ACC112 (cell line): ENCODE results near the gene PALLD.

Source experiments
- H2AFZ ChIP-seq: fragments of 200-600 bp; sonication (generic); one replicate; pipeline ENCODE4 v1.6.0; 2017; ENCODE audit warnings: antibody characterized with exemption, low read length; ENCODE audit not compliant: unreplicated experiment
- H3K27ac ChIP-seq: fragments of 200-600 bp; sonication (generic); 2 replicates; pipeline ENCODE4 v1.5.1; 2014; ENCODE audit warnings: low read depth, mild to moderate bottlenecking, antibody characterized with exemption, low read length, moderate library complexity
- H3K27me3 ChIP-seq: fragments of 200-600 bp; sonication (generic); 2 replicates; pipeline ENCODE4 v1.6.1; 2014; ENCODE audit warnings: mild to moderate bottlenecking, antibody characterized with exemption, low read length, moderate library complexity, mixed read lengths; ENCODE audit not compliant: insufficient read depth
- H3K36me3 ChIP-seq: fragments of 200-600 bp; sonication (generic); 2 replicates; pipeline ENCODE4 v1.6.1; 2016; ENCODE audit warnings: mild to moderate bottlenecking, antibody characterized with exemption, low read length, moderate library complexity, mixed read lengths; ENCODE audit not compliant: insufficient read depth
- H3K4me1 ChIP-seq: fragments of 200-600 bp; sonication (generic); one replicate; pipeline ENCODE4 v1.6.1; 2016; ENCODE audit warnings: low read length, mixed read lengths; ENCODE audit not compliant: insufficient read depth, unreplicated experiment, control insufficient read depth
- H3K4me3 ChIP-seq: fragments of 200-600 bp; sonication (generic); 2 replicates; pipeline ENCODE4 v1.5.1; 2014; ENCODE audit warnings: mild to moderate bottlenecking, low read depth, low read length
- H3K79me2 ChIP-seq: fragments of 200-600 bp; sonication (generic); one replicate; pipeline ENCODE4 v1.6.0; 2016; ENCODE audit warnings: low read length; ENCODE audit not compliant: control insufficient read depth, unreplicated experiment, insufficient read depth

Gene PALLD

GRCh38 chr4:168826620-168827019 is 329.8 kb downstream of the PALLD start:
- H3K4me3 ChIP-seq: no peak overlapping the region
- no peaks in the 10 kb centered on the region for H3K36me3 ChIP-seq
- H3K27me3 ChIP-seq: no peaks in the 10 kb centered on the region
- no peak overlapping the region for H2AFZ ChIP-seq
- H3K4me1 ChIP-seq: peaks cover 4% of the 10 kb centered on the region
- no peak overlapping the region for H3K27ac ChIP-seq
- no peaks in the 10 kb centered on the region for H3K79me2 ChIP-seq

GRCh38 chr4:168830777-168831512 is 334.1 kb downstream of the PALLD start:
- H3K27ac ChIP-seq: no peak overlapping the region; the same call in 1 of the 2 replicates
- H3K36me3 ChIP-seq: no peaks in the 10 kb centered on the region
- peak overlapping the region; percentile 94 for H3K4me3 ChIP-seq
- H2AFZ ChIP-seq: peak overlapping the region; percentile 81
- H3K79me2 ChIP-seq: peaks cover 34% of the 10 kb centered on the region
- peaks cover 11% of the 10 kb centered on the region for H3K4me1 ChIP-seq
- no peaks in the 10 kb centered on the region for H3K27me3 ChIP-seq

- H3K27ac ChIP-seq: peak overlapping the region; percentile 1; the same call in 1 of the 2 replicates
These were observed 334.7 kb downstream of the PALLD start for GRCh38 chr4:168831585-168831918.

GRCh38 chr4:168831919-168832762 is 335.3 kb downstream of the PALLD start:
- peak overlapping the region; percentile 26; the same call in 1 of the 2 replicates for H3K27ac ChIP-seq
- no peaks in the 10 kb centered on the region for H3K27me3 ChIP-seq
- H3K4me1 ChIP-seq: peaks cover 11% of the 10 kb centered on the region
- peaks cover 45% of the 10 kb centered on the region for H3K79me2 ChIP-seq
- no peaks in the 10 kb centered on the region; the same call in 1 of the 2 replicates for H3K36me3 ChIP-seq
- H2AFZ ChIP-seq: peak overlapping the region; percentile 81
- H3K4me3 ChIP-seq: peak overlapping the region; percentile 94

More at GRCh38 chr4:168831585-168831918, 334.7 kb downstream of the PALLD start:
- Histone ChIP-seq H3K79me2 (peaks cover 39% of the 10 kb centered on the region), H3K4me1 (peaks cover 11% of the 10 kb centered on the region), H3K4me3 (peak overlapping the region; percentile 94), H3K27me3 (no peaks in the 10 kb centered on the region), H3K36me3 (no peaks in the 10 kb centered on the region), H2AFZ (peak overlapping the region; percentile 81)

- Histone ChIP-seq H3K36me3 (no peaks in the 10 kb centered on the region; the same call in 1 of the 2 replicates), H3K79me2 (peaks cover 53% of the 10 kb centered on the region), H3K27ac (peak overlapping the region; percentile 26; the same call in 1 of the 2 replicates), H3K4me3 (peak overlapping the region; percentile 94), H3K4me1 (peaks cover 15% of the 10 kb centered on the region), H3K27me3 (no peaks in the 10 kb centered on the region), H2AFZ (peak overlapping the region; percentile 81)
These were observed 336.1 kb downstream of the PALLD start for GRCh38 chr4:168832763-168833575.

- Histone ChIP-seq H3K4me3 (peak overlapping the region; percentile 94), H3K79me2 (peaks cover 58% of the 10 kb centered on the region)
These were observed 337.0 kb downstream of the PALLD start for GRCh38 chr4:168833881-168834280.

GRCh38 chr4:168835880-168836454 is 339.1 kb downstream of the PALLD start:
- no peak overlapping the region for H3K4me3 ChIP-seq
- peaks cover 66% of the 10 kb centered on the region for H3K79me2 ChIP-seq
- H2AFZ ChIP-seq: no peak overlapping the region
- no peaks in the 10 kb centered on the region for H3K27me3 ChIP-seq
- H3K36me3 ChIP-seq: no peaks in the 10 kb centered on the region; the same call in 1 of the 2 replicates
- peaks cover 28% of the 10 kb centered on the region for H3K4me1 ChIP-seq
- no peak overlapping the region for H3K27ac ChIP-seq

More at GRCh38 chr4:168833881-168834280, 337.0 kb downstream of the PALLD start:
- Histone ChIP-seq H3K27me3 (no peaks in the 10 kb centered on the region), H3K4me1 (peaks cover 15% of the 10 kb centered on the region), H2AFZ (no peak overlapping the region), H3K27ac (no peak overlapping the region), H3K36me3 (no peaks in the 10 kb centered on the region; the same call in 1 of the 2 replicates)

GRCh38 chr4:168836490-168836889 is 339.6 kb downstream of the PALLD start:
- Histone ChIP-seq H3K27ac (no peak overlapping the region), H2AFZ (no peak overlapping the region), H3K36me3 (no peaks in the 10 kb centered on the region; the same call in 1 of the 2 replicates), H3K4me1 (peaks cover 30% of the 10 kb centered on the region), H3K79me2 (peaks cover 71% of the 10 kb centered on the region), H3K4me3 (no peak overlapping the region), H3K27me3 (no peaks in the 10 kb centered on the region)

GRCh38 chr4:168837922-168838321 is 341.1 kb downstream of the PALLD start:
- Histone ChIP-seq H3K27me3 (no peaks in the 10 kb centered on the region), H3K4me1 (peaks cover 41% of the 10 kb centered on the region), H3K4me3 (no peak overlapping the region), H3K79me2 (peaks cover 76% of the 10 kb centered on the region), H3K27ac (no peak overlapping the region), H3K36me3 (peaks cover 7% of the 10 kb centered on the region), H2AFZ (no peak overlapping the region)
